Psoas muscle (tissue), 8 donors: ENCODE data around the gene CAMTA1. TPM values are rescaled to one million over a fixed set of nuclear protein-coding genes. Genes with fewer than 3 reads are reported as not detected.

Experiments used
- ATAC-seq, 4 donors: fragments of 200-7000 bp; cut with Tn5 transposase; one replicate each; pipeline ENCODE4 v1.9.1; 2020; ENCODE audit warnings: moderate library complexity in 3 of 4, mild to moderate bottlenecking in 2 of 4
- DNase-seq, 2 donors: peaks; one replicate each; pipeline ENCODE4 v3.0.0-alpha.2; 2020
- H3K27ac ChIP-seq: fragments of 200-600 bp; one replicate; pipeline ENCODE4 v1.8.0; 2022
- H3K27me3 ChIP-seq, 3 donors: fragments of 200-600 bp in 1 of 3; one replicate each; pipeline versions ENCODE4 v1.6.1 to v1.8.0; 2013 to 2022; ENCODE audit warnings: low read length in 2 of 3, mild to moderate bottlenecking in 2 of 3, moderate library complexity in 1 of 3; ENCODE audit not compliant: insufficient read depth in 3 of 3
- H3K36me3 ChIP-seq, 2 donors: fragments of 200-600 bp in 1 of 2; one replicate each; pipeline versions ENCODE4 v1.6.1 to v1.8.0; 2013 to 2022; ENCODE audit warnings: low read depth in 1 of 2, mild to moderate bottlenecking in 1 of 2, moderate library complexity in 1 of 2; ENCODE audit not compliant: insufficient read depth in 1 of 2
- H3K4me1 ChIP-seq: fragments of 200-600 bp; one replicate; pipeline ENCODE4 v1.8.0; 2022
- H3K4me3 ChIP-seq: fragments of 200-600 bp; one replicate; pipeline ENCODE4 v1.8.0; 2022; ENCODE audit warnings: mild to moderate bottlenecking
- H3K9me3 ChIP-seq: fragments of 200-600 bp; one replicate; pipeline ENCODE4 v1.8.0; 2022
- WGBS, 3 donors: extraction: QIAGEN DNeasy Blood & Tissue Kit; methylation state at CpG; one replicate each; pipeline versions ENCODE4 v1.1.6 to v1.1.7; 2013; 5-methylcytosine and 5-hydroxymethylcytosine counted together
- intact Hi-C, 2 donors: fragments of 100-400 bp; cut with DNase I; formaldehyde crosslinking; loops; one replicate each; pipeline versions ENCODE4 v1.11.0 to v1.14.2; 2022
- polyA plus RNA-seq, 3 donors: library from polyadenylated mRNA; stranded (reverse); fragments of 200-250 nt; gene quantifications; one replicate each; pipeline ENCODE4 v1.2.3, GENCODE V29; 2013
- total RNA-seq, 4 donors: library from RNA; stranded (reverse); fragmentation: NEBNext Ultra II Directional in 2 of 4; extraction: Animal tissue kit (Norgen Biotek cat#: 25700) in 2 of 4; gene quantifications; one replicate each; pipeline versions ENCODE4 v1.2.1 to v1.2.4, GENCODE V29; 2021 to 2023
- TF ChIP-seq, protein P1 (sequence below): fragments of 200-600 bp; IDR thresholded peaks from one replicate; pipeline ENCODE4 v1.8.0; 2022; ENCODE audit warnings: antibody characterized with exemption
- donor health status: healthy with polysubstance abuse.
- donor health status: DM: no; HTN: no; CAD: no; lungs with moderate emphysema.
- donor health status: Bipolar disorder and iron deficiency.
- donor health status: healthy.
- donor health status: DM: yes; HTN: yes; CAD: no.
- donor health status: DM: no; HTN: no; CAD: no.
- donor health status: DM: no; HTN: no; CAD: no.
- donor health status: DM: yes; HTN: yes; CAD: no.

Gene CAMTA1
- total and polyA plus RNA-seq, 7 donors, result 64.6 to 206 (median 76.5) TPM

DNA sequence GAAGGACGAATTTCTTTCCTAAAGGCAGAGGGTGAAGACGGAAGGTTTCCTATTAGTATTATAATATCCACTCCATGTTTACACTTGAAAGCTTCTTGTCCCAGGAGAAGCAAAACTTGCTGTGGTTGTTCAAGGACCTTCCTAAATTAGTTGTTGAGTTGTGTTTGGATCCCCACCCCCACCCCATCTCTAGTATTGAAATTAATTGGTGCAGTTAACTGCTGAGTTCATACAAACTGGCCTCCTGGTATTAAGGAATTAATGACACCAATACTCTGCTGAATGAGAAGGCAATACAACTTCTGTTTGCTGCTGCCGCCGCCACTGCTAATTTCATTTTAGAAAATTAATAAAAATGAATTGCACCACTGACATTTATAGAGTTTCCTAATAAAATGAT is 308.8 kb downstream of the CAMTA1 start:
- Histone ChIP-seq H3K36me3 (no peaks in the 10 kb centered on the region), H3K4me3 (no peak overlapping the region), H3K27me3 (no peaks in the 10 kb centered on the region), H3K4me1 (peaks cover 6% of the 10 kb centered on the region), H3K27ac (no peak overlapping the region), H3K9me3 (no peaks in the 10 kb centered on the region)
- DNase-seq, result no peak
- no peak for ATAC-seq
- 84 to 89% (median 86%) methylated on average over 4 of the region's 4 CpGs for WGBS, 3 donors
- intact Hi-C loops, result no loop called here
- TF ChIP-seq, protein P1, sequence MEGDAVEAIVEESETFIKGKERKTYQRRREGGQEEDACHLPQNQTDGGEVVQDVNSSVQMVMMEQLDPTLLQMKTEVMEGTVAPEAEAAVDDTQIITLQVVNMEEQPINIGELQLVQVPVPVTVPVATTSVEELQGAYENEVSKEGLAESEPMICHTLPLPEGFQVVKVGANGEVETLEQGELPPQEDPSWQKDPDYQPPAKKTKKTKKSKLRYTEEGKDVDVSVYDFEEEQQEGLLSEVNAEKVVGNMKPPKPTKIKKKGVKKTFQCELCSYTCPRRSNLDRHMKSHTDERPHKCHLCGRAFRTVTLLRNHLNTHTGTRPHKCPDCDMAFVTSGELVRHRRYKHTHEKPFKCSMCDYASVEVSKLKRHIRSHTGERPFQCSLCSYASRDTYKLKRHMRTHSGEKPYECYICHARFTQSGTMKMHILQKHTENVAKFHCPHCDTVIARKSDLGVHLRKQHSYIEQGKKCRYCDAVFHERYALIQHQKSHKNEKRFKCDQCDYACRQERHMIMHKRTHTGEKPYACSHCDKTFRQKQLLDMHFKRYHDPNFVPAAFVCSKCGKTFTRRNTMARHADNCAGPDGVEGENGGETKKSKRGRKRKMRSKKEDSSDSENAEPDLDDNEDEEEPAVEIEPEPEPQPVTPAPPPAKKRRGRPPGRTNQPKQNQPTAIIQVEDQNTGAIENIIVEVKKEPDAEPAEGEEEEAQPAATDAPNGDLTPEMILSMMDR, result no peak

- no peak for ATAC-seq
- WGBS, 3 donors, result 62 to 65% (median 65%) methylated on average over 10 of the region's 10 CpGs
- H3K4me1 ChIP-seq, result peaks cover 6% of the 10 kb centered on the region
- no peak overlapping the region for H3K27ac ChIP-seq
- no peak overlapping the region for H3K4me3 ChIP-seq
- intact Hi-C loops, result no loop called here
- DNase-seq, result no peak
- TF ChIP-seq, protein P1, result no peak
- no peaks in the 10 kb centered on the region for H3K36me3 ChIP-seq
- no peaks in the 10 kb centered on the region for H3K27me3 ChIP-seq
- no peaks in the 10 kb centered on the region for H3K9me3 ChIP-seq
These were observed 309.3 kb downstream of the CAMTA1 start for GRCh38 chr1:7094509-7094908.

DNA sequence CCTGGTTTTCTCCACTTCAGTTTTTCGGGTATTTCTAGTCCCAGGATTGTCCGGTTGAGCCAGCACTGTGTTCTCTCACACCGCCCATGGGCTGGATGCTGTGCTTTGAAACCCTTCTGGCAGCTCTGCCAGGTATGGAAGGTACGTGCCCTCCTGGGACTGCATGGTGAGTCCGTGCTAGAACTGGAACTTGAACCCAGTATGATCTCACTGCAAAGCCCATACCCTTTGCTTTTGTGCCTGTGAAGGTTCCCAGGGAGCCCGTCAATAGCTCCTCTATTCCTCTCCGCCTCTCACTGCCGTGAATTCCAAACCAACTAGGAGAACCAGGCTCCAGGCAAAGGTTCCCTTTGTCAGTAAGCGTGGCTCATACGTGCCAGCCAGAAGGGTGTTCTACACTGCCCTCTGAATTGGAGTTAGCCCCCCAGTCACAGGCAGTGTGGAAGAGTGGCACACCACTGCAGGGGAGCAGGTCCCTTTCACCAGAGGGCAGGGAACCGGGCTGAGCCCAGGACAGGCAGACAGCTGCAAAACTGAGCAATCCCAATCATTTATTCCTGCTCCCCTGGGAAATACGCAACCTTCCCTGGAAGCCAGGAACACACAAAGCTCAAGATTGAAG is 310.2 kb downstream of the CAMTA1 start:
- 72 to 75% (median 73%) methylated on average over 12 of the region's 12 CpGs for WGBS, 3 donors
- intact Hi-C loops, result no loop called here
- Histone ChIP-seq H3K27me3 (peaks cover 0 to under 1% (median 0%) of the 10 kb centered on the region in 3 donors), H3K4me3 (no peak overlapping the region), H3K27ac (no peak overlapping the region), H3K4me1 (peaks cover 6% of the 10 kb centered on the region), H3K9me3 (no peaks in the 10 kb centered on the region), H3K36me3 (no peaks in the 10 kb centered on the region)
- no peak for DNase-seq
- TF ChIP-seq, protein P1, result no peak
- ATAC-seq, result no peak

DNA sequence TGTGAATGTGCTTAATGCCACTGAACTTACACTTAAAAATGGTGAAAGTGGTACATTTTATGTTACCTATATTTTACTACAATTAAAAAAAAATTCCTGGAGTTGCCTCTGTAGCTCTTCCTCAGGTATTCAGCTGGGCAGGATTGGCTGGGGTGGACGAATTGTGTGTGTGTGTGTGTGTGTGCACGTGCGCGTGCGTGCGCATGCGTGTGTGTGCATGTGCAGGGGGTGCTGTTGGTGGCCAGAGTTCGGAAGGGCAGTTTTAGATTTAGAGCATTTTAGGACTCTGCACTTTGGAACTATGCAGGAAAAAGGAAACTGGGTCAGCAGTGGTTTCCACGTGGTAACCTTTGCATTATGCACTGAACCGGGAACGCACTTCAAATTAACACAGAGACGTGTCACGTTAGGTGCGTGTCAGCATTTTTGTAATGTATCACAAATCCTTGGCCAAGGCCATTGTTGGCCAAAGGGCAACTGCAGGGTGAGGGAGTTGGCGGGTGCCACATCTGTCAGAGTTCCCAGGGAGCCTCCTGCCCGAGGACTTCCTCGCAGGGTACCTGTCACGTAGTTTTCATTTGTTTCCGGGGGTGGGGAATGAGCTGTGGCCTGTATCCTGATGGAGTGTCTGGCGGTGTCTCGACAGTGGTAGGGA is 312.8 kb downstream of the CAMTA1 start:
- H3K27ac ChIP-seq, result no peak overlapping the region
- peaks cover 0 to 3% (median 0%) of the 10 kb centered on the region in 3 donors for H3K27me3 ChIP-seq
- no peaks in the 10 kb centered on the region for H3K36me3 ChIP-seq
- TF ChIP-seq, protein P1, result no peak
- 55 to 65% (median 55%) methylated on average over 21 of the region's 21 CpGs for WGBS, 3 donors
- peaks cover 6% of the 10 kb centered on the region for H3K4me1 ChIP-seq
- H3K4me3 ChIP-seq, result no peak overlapping the region
- DNase-seq, result no peak
- no peaks in the 10 kb centered on the region for H3K9me3 ChIP-seq
- ATAC-seq, result peak in 3 of 4 donors; percentile 37 to 65 (median 58)
- intact Hi-C loops, result no loop called here
